AG08396 (cell line): ENCODE data around the gene PTPN18.

Experiments
- DNase-seq: peaks from one replicate; pipeline ENCODE4 v3.0.0; 2012; ENCODE audit warnings: low spot score, mixed read lengths

PTPN18 gene

DNA sequence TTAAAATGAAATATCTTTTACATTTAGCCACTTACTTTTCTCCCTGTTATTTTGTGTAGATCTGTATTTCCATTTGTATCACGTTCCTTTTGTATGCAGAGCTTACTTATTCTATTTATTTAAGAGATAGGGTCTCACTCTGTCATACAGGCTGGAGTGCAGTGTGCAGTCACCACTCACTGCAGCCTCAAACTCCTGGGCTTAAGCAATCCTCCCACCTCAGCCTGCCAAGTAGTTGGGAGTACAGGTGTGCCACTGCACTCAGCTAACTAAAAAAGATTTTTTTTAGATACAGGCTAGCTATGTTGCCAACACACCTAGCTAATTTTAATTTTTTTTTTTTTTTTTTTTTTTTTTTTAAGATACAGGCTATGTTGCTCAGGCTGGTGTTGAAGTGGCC is 10.9 kb downstream of the PTPN18 start:
- DNase-seq: no peak

- DNase-seq: no peak
These were observed 12.9 kb downstream of the PTPN18 start for GRCh38 chr2:130368786-130369185.

GRCh38 chr2:130369311-130369964 is 13.6 kb downstream of the PTPN18 start:
- no peak for DNase-seq

DNA sequence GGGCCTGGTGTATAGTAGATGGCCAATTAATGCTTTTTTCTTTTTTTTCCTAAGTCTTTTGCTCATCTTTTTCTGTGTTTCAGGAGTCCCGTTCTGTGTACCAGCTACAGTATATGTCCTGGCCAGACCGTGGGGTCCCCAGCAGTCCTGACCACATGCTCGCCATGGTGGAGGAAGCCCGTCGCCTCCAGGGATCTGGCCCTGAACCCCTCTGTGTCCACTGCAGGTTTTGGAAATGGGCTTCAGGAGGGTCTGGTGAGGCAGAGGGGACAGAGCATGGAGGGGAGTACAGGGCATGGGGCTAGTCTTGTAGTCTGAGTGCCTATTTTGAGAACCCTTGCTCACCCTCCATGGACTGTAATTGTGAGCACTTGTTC is 14.1 kb downstream of the PTPN18 start:
- DNase-seq: no peak

DNA sequence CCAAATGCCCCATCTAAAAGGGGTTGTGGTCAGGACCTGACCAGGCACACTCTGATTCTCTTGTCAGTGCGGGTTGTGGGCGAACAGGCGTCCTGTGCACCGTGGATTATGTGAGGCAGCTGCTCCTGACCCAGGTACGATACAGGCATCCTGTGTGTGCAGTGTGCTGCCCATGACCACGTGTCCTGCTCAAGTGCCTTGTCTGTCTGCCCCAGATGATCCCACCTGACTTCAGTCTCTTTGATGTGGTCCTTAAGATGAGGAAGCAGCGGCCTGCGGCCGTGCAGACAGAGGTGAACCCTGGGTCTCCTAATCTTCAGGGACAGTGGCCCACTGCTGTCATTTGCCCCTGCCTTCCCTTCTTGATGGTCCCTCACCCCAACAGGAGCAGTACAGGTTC is 14.6 kb downstream of the PTPN18 start:
- no peak for DNase-seq

- no peak for DNase-seq
These were observed 15.8 kb downstream of the PTPN18 start for GRCh38 chr2:130371723-130372054.

DNA sequence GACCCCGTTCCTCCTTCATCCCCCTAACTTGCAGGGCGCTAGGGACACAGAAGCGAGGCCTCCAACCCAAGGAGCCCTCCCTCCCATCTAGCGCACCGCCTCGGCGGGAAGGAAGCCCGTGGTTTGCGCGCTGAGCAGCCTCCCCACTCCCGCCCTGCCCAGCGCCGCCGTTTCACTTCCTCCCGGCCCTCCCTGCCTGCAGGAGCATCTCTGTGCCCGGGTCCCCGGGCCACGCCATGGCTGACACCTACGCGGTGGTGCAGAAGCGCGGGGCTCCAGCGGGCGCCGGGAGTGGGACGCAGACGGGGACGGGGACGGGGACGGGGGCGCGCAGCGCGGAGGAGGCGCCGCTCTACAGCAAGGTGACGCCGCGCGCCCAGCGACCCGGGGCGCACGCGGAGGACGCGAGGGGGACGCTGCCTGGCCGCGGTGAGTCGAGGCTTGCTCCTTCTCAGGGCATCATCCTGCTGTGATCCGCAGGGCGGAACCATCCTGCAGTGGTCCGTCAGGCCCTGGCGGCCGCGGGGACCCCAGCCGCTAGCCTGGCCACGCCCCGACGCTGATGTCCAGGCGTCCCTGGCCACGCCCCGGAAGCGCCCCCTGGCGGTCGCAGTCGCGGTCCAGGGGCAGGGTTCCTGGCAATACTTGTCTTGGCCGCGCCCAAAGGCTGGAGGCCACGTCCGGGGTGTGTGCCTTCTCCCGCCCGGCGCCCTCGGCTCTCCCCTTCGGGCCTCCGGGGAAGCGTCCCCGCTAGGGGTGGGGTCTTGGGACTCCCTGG is 16.4 kb downstream of the PTPN18 start:
- DNase-seq: peak; percentile 95

- no peak for DNase-seq
These were observed 17.3 kb downstream of the PTPN18 start for GRCh38 chr2:130372833-130373807.

GRCh38 chr2:130373808-130374365 is 18.0 kb downstream of the PTPN18 start:
- DNase-seq: no peak

DNA sequence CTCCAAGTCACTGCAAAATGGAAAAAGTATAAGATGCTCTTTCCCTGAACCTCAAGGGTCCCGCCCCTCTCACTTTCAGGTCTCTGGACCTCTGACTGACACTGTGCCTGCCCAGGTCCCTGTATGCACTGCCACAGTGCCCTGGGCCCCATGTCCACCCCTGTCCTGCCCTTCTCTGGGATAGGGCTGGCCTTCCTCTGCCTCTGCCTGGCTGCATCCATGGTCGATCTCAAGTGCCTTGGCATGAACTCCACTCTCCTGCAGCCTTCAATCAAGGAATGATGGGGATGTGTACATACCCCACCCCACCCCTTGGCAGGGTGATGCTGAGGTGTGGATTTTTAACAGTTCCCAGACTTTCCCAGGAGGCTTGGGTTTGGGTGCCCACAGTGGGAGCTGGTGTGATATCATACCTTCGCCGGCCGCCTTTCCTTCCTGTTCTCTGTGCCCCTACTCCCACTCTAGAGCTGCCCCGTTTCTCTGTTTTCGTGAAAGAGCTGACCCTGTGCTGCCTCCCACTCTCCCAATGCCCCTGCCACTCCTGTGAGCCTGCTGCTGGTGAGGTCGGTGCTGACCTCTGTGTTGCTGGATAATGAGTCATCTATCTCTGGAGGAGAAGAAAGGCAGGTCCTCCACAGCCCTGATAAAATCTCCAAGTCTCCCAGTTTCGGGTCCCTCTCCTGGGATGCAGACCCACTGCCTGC is 18.9 kb downstream of the PTPN18 start:
- DNase-seq: peak; percentile 51

GRCh38 chr2:130375291-130376266 is 19.7 kb downstream of the PTPN18 start:
- DNase-seq: no peak

DNA sequence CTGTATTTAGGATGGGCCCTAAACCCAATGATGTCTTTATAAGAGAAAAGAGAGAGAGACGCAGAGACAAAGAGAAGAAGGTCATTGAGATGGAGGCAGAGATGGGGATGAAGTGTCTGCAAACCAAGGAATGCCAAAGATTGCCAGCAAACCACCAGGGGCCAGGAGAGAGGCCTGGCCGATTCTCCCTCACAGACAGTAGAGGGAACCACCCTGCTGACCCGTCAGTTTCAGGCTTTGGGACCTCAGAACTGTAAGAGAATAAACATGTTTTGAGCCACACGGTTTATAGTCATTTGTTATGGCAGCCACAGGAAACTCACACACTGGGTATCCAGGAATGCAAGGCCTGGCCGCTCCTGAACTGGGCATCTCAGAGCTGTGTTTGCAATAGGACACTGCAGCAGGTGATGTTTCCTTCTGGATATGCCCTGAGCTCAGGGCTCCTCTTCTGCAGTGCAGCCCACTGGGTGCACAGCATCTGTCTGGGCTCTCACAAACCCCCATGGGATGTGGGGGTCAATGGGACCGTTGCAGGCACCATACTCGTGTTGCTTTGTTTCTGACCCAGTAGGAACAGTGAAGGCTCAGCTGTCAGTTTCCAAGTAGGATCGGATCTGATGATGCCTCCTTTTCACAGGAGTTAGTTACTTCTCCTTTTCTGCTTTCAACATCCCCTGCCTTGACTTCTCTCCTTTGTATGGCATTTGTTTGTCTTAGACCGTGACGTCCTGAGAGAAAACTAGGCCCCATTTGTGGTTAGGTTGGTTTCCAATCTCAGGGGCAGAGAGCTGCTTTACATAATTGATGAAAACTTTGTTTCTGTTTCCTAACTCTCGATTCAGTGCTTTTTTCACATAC is 20.8 kb downstream of the PTPN18 start:
- DNase-seq: no peak

DNA sequence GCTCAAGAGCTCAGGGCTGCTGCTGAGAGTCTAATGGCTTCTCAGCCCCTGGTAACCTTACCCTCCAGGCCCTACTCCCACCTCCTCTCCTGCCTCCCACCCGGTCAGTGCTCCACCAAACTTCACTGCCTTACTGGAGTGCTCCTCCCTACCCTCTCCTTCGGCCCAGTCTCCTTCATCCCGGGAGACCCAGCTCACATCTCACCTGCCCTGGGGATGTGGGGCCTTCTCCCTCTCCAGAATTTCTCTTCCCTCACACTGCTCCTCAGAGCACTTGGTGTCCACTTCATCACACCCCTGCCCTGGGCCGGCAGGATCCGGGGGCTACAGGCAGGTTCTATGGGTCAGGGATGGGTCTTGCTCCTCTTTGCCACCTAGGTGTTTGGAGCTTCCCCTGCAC is 21.6 kb downstream of the PTPN18 start:
- DNase-seq: no peak

DNA sequence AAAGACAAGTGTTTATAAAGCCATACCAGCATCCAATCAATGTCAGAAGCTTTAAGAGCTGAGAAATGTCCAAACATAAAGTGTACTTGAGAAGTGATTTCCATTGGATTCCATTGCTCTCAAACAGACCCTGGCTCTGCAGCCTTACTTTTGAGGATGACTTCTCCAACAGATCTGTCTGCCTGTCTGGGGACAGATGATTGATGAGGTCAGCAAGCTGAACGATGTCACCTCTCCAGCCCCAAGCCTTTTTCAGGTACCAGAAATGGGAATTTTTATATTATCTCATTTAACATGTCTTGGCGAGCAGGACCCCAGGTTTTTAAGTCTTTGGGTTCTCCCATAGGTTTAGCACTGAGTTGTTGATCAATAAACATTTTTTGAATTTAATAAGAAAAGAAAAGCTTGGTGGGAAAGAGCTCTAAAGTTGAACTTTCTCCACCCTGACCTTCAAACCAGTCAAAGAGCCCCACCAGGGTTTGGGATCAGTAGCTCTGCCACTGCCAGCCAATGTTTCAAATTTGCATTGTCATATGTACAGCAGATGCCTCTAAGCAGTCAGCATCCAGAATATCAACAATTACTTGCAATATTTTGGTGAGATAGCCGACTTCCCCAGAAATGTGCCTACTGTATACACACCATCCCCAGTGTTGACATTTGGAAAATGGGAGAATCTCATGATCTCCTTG is 22.5 kb downstream of the PTPN18 start:
- DNase-seq: no peak

GRCh38 chr2:130378898-130379214 is 23.0 kb downstream of the PTPN18 start:
- DNase-seq: no peak

DNA sequence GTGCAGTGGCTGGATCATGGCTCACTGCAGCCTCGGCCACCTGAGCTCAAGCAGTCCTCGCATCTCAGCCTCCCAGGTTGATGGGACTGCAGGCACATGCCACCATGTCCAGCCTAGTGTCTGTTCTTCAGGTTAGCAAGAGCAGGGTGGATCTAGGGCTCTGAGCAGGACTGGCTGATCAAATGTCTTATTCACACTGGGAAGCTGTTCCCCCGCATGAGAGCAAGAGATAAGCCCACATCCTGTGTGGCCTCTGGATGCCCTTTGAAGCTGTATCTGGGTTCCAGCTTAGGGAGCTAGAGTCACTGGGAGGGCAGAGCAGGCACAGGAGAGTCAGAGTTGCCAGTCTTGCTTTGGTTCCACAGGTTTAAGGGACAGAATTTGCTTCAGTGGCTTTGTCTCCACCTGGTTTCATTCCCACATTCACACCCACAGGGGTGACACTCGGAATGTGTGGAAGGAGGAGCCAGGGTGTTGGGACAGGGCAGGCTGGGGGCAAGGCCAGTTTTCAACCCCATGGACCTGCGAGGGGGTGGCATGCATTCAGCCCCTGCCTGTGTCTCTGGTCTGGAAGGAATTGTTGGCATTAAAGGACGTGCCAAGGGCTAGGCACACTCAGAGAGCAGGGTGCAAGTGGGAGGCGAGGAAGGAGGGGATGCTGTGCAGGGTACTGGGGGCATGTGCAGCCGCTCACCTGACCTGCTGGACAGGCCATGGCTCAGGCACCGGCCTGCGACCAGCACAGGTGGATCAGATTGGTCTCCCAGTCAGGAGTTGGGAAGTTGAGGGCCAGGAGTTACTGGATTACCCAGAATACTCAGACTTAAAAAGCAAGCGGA is 24.5 kb downstream of the PTPN18 start:
- DNase-seq: no peak

DNA sequence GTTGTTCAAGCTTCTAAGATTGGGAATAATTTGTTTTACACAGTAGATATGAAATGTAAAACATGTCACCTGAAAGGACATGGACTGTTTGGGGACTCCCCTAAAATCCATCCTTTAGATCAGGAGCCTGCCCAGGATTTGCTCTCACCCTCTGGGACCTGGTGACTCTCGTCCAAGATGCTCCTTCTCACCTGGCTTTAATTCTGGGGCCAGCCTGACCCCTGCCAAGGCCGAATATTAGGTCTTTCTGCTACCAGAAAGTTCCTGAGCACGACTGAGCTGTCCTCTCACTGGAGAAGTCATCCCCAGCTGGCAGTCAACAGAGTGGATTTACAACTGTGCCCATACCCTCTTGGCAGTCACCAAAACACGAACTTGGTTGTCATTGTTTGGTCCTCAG is 25.3 kb downstream of the PTPN18 start:
- DNase-seq: no peak

- DNase-seq: no peak
These were observed 25.8 kb downstream of the PTPN18 start for GRCh38 chr2:130381619-130382018.
